ENCODE data around the gene DDX20.

DDX20 gene

DNA sequence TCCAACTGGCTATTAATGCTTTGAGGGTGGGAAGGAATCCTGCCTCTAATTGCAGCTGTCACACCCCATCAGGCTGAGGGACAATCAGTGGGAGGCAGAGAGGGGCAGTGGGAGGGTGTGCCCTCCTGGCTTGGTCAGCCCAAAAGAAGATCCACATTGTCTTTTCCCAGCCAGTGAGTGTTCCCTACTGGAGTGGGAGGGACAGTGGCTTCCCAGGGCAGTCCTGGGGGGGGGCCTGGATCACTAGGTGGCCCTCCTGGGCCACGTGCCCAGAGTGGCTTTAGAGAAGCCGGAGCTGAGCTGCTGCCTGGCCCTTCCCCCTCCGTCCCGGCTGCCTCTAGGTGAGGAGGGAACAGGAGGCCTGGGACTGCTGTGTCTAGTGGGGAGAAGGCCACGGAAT lies 30.5 kb upstream of the DDX20 start:
- no peak overlapping the region for H3K4me3 ChIP-seq (ENCODE audit: low read depth, low read length)
- in situ Hi-C loops (cut with HindIII; ENCODE audit: low sequenced_read_pairs): no loop called here
- TF ChIP-seq, protein P1, sequence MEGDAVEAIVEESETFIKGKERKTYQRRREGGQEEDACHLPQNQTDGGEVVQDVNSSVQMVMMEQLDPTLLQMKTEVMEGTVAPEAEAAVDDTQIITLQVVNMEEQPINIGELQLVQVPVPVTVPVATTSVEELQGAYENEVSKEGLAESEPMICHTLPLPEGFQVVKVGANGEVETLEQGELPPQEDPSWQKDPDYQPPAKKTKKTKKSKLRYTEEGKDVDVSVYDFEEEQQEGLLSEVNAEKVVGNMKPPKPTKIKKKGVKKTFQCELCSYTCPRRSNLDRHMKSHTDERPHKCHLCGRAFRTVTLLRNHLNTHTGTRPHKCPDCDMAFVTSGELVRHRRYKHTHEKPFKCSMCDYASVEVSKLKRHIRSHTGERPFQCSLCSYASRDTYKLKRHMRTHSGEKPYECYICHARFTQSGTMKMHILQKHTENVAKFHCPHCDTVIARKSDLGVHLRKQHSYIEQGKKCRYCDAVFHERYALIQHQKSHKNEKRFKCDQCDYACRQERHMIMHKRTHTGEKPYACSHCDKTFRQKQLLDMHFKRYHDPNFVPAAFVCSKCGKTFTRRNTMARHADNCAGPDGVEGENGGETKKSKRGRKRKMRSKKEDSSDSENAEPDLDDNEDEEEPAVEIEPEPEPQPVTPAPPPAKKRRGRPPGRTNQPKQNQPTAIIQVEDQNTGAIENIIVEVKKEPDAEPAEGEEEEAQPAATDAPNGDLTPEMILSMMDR (IDR thresholded peaks at IDR 0.05; ENCODE audit: low read depth, low read length): no peak

DNA sequence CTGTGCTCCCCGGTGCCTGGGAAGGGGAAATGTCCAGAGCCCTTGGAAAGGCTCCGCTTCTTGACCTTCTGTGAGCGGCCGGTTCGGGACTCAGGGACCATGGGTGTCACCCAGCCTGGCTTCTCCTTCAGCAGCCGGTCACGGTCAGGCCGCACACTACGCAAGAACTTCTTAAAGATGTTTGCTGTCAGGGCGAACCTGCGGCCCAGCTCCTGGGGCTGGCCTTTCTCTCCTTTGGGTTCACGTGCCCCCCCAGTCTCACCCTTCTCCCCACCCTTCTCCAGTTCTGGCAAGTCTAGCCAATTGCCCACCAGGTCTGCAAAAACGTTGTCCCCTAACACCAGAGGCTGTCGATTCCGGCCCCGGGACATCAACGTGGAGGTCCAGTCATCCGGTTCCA lies 28.6 kb upstream of the DDX20 start:
- in situ Hi-C loops (cut with HindIII; ENCODE audit: low sequenced_read_pairs): no loop called here
- no peak overlapping the region for H3K4me3 ChIP-seq (ENCODE audit: low read depth, low read length)
- DNase-seq (ENCODE audit: low read depth, low spot score): no peak
- TF ChIP-seq, protein P1 (IDR thresholded peaks at IDR 0.05; ENCODE audit: low read depth, low read length): no peak

More for the DNA sequence above, 30.5 kb upstream of the DDX20 start:
- no peak for DNase-seq (ENCODE audit: low read depth, low spot score)

DNA sequence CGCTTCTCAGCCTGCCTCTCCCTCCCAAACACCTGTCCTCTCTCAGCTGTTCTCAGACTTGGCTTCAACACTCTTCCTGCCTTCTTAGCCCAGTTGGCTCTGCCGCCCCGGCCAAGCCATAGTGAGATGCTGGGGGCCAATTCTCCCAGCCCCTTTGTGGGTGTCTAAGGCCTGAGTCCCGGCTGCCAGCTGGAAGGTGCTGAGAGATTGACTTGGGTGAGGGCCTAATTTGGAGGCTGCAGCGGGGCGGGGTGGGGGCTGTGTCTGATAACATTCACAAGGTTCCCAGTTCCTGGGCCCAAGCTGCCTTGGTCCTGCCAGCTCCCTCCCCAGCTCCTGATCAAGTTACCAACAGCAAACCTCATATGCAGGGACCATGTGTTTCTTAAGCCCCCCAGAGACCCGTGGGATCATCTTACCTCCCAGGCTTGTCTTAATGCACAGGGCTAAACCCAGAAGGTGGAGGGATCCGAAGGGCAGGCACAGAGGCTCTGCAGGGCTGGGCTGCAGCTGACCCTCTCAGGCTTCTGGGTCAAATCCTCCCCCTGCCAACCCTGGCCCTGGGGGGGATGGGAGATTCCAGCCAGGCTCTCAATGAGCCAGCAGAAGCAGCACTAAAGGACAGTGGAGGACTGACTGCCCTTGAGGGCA lies 26.3 kb upstream of the DDX20 start:
- DNase-seq (ENCODE audit: low read depth, low spot score): no peak
- TF ChIP-seq, protein P1 (IDR thresholded peaks at IDR 0.05; ENCODE audit: low read depth, low read length): no peak
- no peak overlapping the region for H3K4me3 ChIP-seq (ENCODE audit: low read depth, low read length)
- in situ Hi-C loops (cut with HindIII; ENCODE audit: low sequenced_read_pairs): no loop called here

DNA sequence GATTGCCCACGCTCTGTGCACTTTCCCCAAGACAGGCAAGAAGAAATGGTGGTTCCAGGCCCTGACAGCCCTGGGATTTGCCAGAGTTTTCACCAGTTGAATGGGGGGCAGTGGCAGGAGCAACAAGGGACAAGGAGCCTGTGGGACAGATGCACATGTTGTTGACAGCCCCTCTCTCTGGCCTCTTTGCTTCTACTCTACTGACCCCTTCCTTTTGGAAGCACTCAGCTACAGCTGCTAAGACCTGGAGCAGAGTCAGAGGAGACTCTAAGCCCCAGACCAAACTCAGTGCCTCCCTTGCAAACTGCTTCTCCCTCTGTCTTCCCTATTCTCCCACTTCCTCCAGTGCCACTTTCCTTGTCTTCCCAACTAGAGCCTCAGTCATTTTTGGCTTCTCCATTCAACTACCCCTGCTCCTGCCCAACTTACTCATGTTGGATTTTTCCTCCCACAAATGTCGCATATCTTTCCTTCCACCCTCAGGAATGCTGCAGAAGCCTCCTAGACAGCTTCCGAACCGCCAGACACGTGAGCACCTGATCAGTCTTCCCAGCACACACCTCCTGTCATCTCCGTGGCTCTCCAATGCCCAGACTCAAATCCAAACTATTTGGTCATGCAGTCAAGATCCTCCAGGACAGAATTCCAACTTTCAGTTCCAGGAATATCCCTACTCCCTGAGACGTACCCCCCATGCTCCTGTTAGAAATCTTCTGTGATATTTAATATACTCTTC lies 25.6 kb upstream of the DDX20 start:
- no peak for DNase-seq (ENCODE audit: low read depth, low spot score)

DNA sequence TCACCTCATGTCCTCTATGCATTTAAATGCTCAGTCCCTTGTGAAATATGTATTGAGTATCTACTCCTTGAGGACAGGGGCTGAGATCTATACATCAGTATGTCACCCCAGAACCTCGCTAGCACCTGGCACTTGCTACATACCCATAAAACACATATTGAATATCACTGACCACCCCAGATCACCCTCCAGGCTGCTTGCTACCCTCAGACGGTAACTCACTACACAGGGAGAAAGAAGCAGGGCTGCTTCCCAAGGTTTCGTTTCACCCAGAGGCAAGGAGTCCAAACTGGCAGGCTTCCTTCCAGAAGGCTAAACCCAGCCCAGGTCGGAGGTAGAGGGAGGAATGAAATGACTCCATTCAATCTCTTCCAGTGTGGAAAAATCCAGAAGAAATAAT lies 25.0 kb upstream of the DDX20 start:
- no peak overlapping the region for H3K4me3 ChIP-seq (ENCODE audit: low read depth, low read length)
- in situ Hi-C loops (cut with HindIII; ENCODE audit: low sequenced_read_pairs): no loop called here
- TF ChIP-seq, protein P1 (IDR thresholded peaks at IDR 0.05; ENCODE audit: low read depth, low read length): no peak
- no peak for DNase-seq (ENCODE audit: low read depth, low spot score)

More for the DNA sequence above, 25.6 kb upstream of the DDX20 start:
- H3K4me3 ChIP-seq (ENCODE audit: low read depth, low read length): no peak overlapping the region
- in situ Hi-C loops (cut with HindIII; ENCODE audit: low sequenced_read_pairs): no loop called here
- TF ChIP-seq, protein P1 (IDR thresholded peaks at IDR 0.05; ENCODE audit: low read depth, low read length): no peak

DNA sequence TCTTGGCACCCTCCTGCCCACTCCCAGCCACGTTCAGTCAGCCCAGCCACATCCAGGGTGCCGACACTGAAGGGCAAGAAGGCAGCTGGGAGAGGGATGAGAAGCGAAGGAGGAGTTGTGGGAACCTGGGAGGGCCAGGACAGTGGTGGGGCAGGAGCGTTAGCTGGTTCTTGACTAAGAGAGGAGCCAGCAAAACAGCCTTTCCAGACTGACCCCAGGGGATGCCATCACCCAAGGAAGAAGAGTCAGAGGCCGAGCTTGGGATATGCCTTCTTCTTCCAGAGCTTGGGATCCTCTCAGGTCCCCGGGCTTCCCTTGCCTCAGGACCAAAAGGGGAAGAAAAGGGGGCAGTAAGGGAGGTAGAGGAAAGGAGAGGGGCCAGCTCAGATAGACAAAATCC lies 23.7 kb upstream of the DDX20 start:
- TF ChIP-seq, protein P1 (IDR thresholded peaks at IDR 0.05; ENCODE audit: low read depth, low read length): no peak
- DNase-seq (ENCODE audit: low read depth, low spot score): no peak
- in situ Hi-C loops (cut with HindIII; ENCODE audit: low sequenced_read_pairs): no loop called here
- no peak overlapping the region for H3K4me3 ChIP-seq (ENCODE audit: low read depth, low read length)

Measured in astrocyte of the spinal cord (primary cell).